Choroid plexus epithelial cell (primary cell): ENCODE results near the gene STAG1.
"Not testable (repeated sequence)": the region's sequence is repeated elsewhere in the genome, so short reads cannot be mapped to it uniquely, and the experiment has no call there.

Experiments
- DNase-seq: peaks from one replicate; pipeline ENCODE4 v3.0.0-alpha.2; 2010; ENCODE audit warnings: low read depth
- H3K4me3 ChIP-seq: 2 replicates; pipeline ENCODE4 v1.5.1; 2011; ENCODE audit warnings: low read depth, mild to moderate bottlenecking, control low read depth, low read length, moderate library complexity
- CTCF ChIP-seq: conservative IDR thresholded peaks from 2 replicates; pipeline ENCODE4 v1.5.1; 2011; ENCODE audit warnings: low read depth, mild to moderate bottlenecking, control low read depth, inconsistent platforms, low read length, moderate library complexity

STAG1 gene

GRCh38 chr3:136617198-136617597 is 135.0 kb downstream of the STAG1 start:
- TF ChIP-seq CTCF, result no peak
- no peak overlapping the region for H3K4me3 ChIP-seq
- DNase-seq, result no peak

- H3K4me3 ChIP-seq, result no peak overlapping the region
- DNase-seq, result peak; percentile 13
- no peak for TF ChIP-seq CTCF
These were observed 139.7 kb downstream of the STAG1 start for GRCh38 chr3:136612512-136612911.

- DNase-seq, result no peak
- H3K4me3 ChIP-seq, result no peak overlapping the region
- TF ChIP-seq CTCF, result no peak
These were observed 145.2 kb downstream of the STAG1 start for GRCh38 chr3:136606990-136607389.

- DNase-seq, result not testable (repeated sequence)
These were observed 146.0 kb downstream of the STAG1 start for GRCh38 chr3:136606216-136606615.

GRCh38 chr3:136604961-136605360 is 147.2 kb downstream of the STAG1 start:
- peak; percentile 50 for DNase-seq
- no peak for TF ChIP-seq CTCF
- no peak overlapping the region for H3K4me3 ChIP-seq

More at GRCh38 chr3:136606216-136606615, 146.0 kb downstream of the STAG1 start:
- not testable (repeated sequence) for H3K4me3 ChIP-seq

- no peak overlapping the region for H3K4me3 ChIP-seq
- TF ChIP-seq CTCF, result no peak
- no peak for DNase-seq
These were observed 149.4 kb downstream of the STAG1 start for GRCh38 chr3:136602818-136603217.

GRCh38 chr3:136595913-136596697 is 156.1 kb downstream of the STAG1 start:
- no peak for TF ChIP-seq CTCF
- peak; percentile 25 for DNase-seq
- H3K4me3 ChIP-seq, result no peak overlapping the region
